ENCODE results near the gene TGFA.

Gene TGFA

GRCh38 chr2:70558195-70558808, 4.7 kb upstream of the TGFA start:
- TF ChIP-seq TAF1 (IDR thresholded peaks at IDR 0.05; ENCODE audit: borderline replicate concordance, insufficient read depth, low read length) (no peak), SIN3A (IDR thresholded peaks at IDR 0.05; ENCODE audit: borderline replicate concordance, insufficient read depth, low read length) (no peak), FOXP2 (optimal IDR thresholded peaks at IDR 0.05; ENCODE audit: borderline replicate concordance, extremely low read depth, extremely low read length, insufficient read depth) (no peak), POLR2AphosphoS5 (IDR thresholded peaks at IDR 0.05; ENCODE audit: low read depth, low read length) (no peak), REST (IDR thresholded peaks at IDR 0.05; ENCODE audit: insufficient read depth in 1 of 2, low read depth in 2 of 2, low read length in 2 of 2) (no peak)

GRCh38 chr2:70557171-70557838, 3.7 kb upstream of the TGFA start:
- TF ChIP-seq POLR2AphosphoS5 (IDR thresholded peaks at IDR 0.05; ENCODE audit: low read depth, low read length) (no peak), TAF1 (IDR thresholded peaks at IDR 0.05; ENCODE audit: borderline replicate concordance, insufficient read depth, low read length) (no peak)

- TF ChIP-seq SIN3A (IDR thresholded peaks at IDR 0.05; ENCODE audit: borderline replicate concordance, insufficient read depth, low read length) (no peak), REST (IDR thresholded peaks at IDR 0.05; ENCODE audit: insufficient read depth in 1 of 2, low read depth in 2 of 2, low read length in 2 of 2) (no peak), POLR2AphosphoS5 (IDR thresholded peaks at IDR 0.05; ENCODE audit: low read depth, low read length) (no peak), FOXP2 (optimal IDR thresholded peaks at IDR 0.05; ENCODE audit: borderline replicate concordance, extremely low read depth, extremely low read length, insufficient read depth) (no peak), TAF1 (IDR thresholded peaks at IDR 0.05; ENCODE audit: borderline replicate concordance, insufficient read depth, low read length) (no peak)
These were observed 3.0 kb upstream of the TGFA start for GRCh38 chr2:70556608-70557007.

- TF ChIP-seq SIN3A (IDR thresholded peaks at IDR 0.05; ENCODE audit: borderline replicate concordance, insufficient read depth, low read length) (no peak), FOXP2 (optimal IDR thresholded peaks at IDR 0.05; ENCODE audit: borderline replicate concordance, extremely low read depth, extremely low read length, insufficient read depth) (no peak), TAF1 (IDR thresholded peaks at IDR 0.05; ENCODE audit: borderline replicate concordance, insufficient read depth, low read length) (no peak), POLR2AphosphoS5 (IDR thresholded peaks at IDR 0.05; ENCODE audit: low read depth, low read length) (no peak), REST (IDR thresholded peaks at IDR 0.05; ENCODE audit: insufficient read depth in 1 of 2, low read depth in 2 of 2, low read length in 2 of 2) (no peak)
These were observed 789 bp upstream of the TGFA start for GRCh38 chr2:70554338-70554892.

GRCh38 chr2:70553334-70553583, 367 bp downstream of the TGFA start:
- TF ChIP-seq REST (IDR thresholded peaks at IDR 0.05; ENCODE audit: insufficient read depth in 1 of 2, low read depth in 2 of 2, low read length in 2 of 2) (no peak), FOXP2 (optimal IDR thresholded peaks at IDR 0.05; ENCODE audit: borderline replicate concordance, extremely low read depth, extremely low read length, insufficient read depth) (no peak), SIN3A (IDR thresholded peaks at IDR 0.05; ENCODE audit: borderline replicate concordance, insufficient read depth, low read length) (no peak), POLR2AphosphoS5 (IDR thresholded peaks at IDR 0.05; ENCODE audit: low read depth, low read length) (no peak), TAF1 (IDR thresholded peaks at IDR 0.05; ENCODE audit: borderline replicate concordance, insufficient read depth, low read length) (no peak)

Data from PFSK-1 (cell line).